Measurements from ENCODE around the gene KCNH8.

KCNH8 gene

GRCh38 chr3:19190602-19191001 lies 42.3 kb downstream of the KCNH8 start:
- Histone ChIP-seq H3K9ac (ENCODE audit: insufficient read length) (no peak overlapping the region), H3K9me3 (ENCODE audit: low read depth, low read length) (no peaks in the 10 kb centered on the region), H3K4me3 (no peak overlapping the region), H3K36me3 (ENCODE audit: insufficient read depth, low read length) (no peaks in the 10 kb centered on the region), H3K27ac (no peak overlapping the region)
- TF ChIP-seq POLR2AphosphoS5 (IDR thresholded peaks at IDR 0.05; ENCODE audit: borderline replicate concordance, low read depth, low read length) (no peak), EZH2 (IDR thresholded peaks at IDR 0.05) (no peak), FOXP2 (optimal IDR thresholded peaks at IDR 0.05; ENCODE audit: control extremely low read depth, extremely low read length, insufficient read depth) (no peak)
- no peak for DNase-seq (ENCODE audit: low read depth, low spot score)

GRCh38 chr3:19199131-19199530 lies 50.8 kb downstream of the KCNH8 start:
- Histone ChIP-seq H3K9me3 (ENCODE audit: low read depth, low read length) (no peaks in the 10 kb centered on the region), H3K9ac (ENCODE audit: insufficient read length) (no peak overlapping the region), H3K27ac (no peak overlapping the region), H3K36me3 (ENCODE audit: insufficient read depth, low read length) (no peaks in the 10 kb centered on the region), H3K4me3 (no peak overlapping the region)
- no peak for DNase-seq (ENCODE audit: low read depth, low spot score)
- no peak for TF ChIP-seq EZH2 (IDR thresholded peaks at IDR 0.05)
- no peak for TF ChIP-seq FOXP2 (optimal IDR thresholded peaks at IDR 0.05; ENCODE audit: control extremely low read depth, extremely low read length, insufficient read depth)
- TF ChIP-seq POLR2AphosphoS5 (IDR thresholded peaks at IDR 0.05; ENCODE audit: borderline replicate concordance, low read depth, low read length): no peak

GRCh38 chr3:19202303-19202702 lies 54.0 kb downstream of the KCNH8 start:
- no peak overlapping the region for H3K9ac ChIP-seq (ENCODE audit: insufficient read length)
- no peak for TF ChIP-seq POLR2AphosphoS5 (IDR thresholded peaks at IDR 0.05; ENCODE audit: borderline replicate concordance, low read depth, low read length)
- TF ChIP-seq FOXP2 (optimal IDR thresholded peaks at IDR 0.05; ENCODE audit: control extremely low read depth, extremely low read length, insufficient read depth): no peak
- TF ChIP-seq EZH2 (IDR thresholded peaks at IDR 0.05): no peak
- H3K4me3 ChIP-seq: no peak overlapping the region
- no peaks in the 10 kb centered on the region for H3K36me3 ChIP-seq (ENCODE audit: insufficient read depth, low read length)
- H3K9me3 ChIP-seq (ENCODE audit: low read depth, low read length): no peaks in the 10 kb centered on the region
- H3K27ac ChIP-seq: no peak overlapping the region
- DNase-seq (ENCODE audit: low read depth, low spot score): no peak

GRCh38 chr3:19202754-19203153 lies 54.4 kb downstream of the KCNH8 start:
- H3K4me3 ChIP-seq: no peak overlapping the region
- TF ChIP-seq POLR2AphosphoS5 (IDR thresholded peaks at IDR 0.05; ENCODE audit: borderline replicate concordance, low read depth, low read length) (no peak), EZH2 (IDR thresholded peaks at IDR 0.05) (no peak), FOXP2 (optimal IDR thresholded peaks at IDR 0.05; ENCODE audit: control extremely low read depth, extremely low read length, insufficient read depth) (no peak)
- H3K9ac ChIP-seq (ENCODE audit: insufficient read length): no peak overlapping the region
- no peaks in the 10 kb centered on the region for H3K36me3 ChIP-seq (ENCODE audit: insufficient read depth, low read length)
- H3K27ac ChIP-seq: no peak overlapping the region
- no peaks in the 10 kb centered on the region for H3K9me3 ChIP-seq (ENCODE audit: low read depth, low read length)
- no peak for DNase-seq (ENCODE audit: low read depth, low spot score)

- TF ChIP-seq FOXP2 (optimal IDR thresholded peaks at IDR 0.05; ENCODE audit: control extremely low read depth, extremely low read length, insufficient read depth): no peak
- TF ChIP-seq POLR2AphosphoS5 (IDR thresholded peaks at IDR 0.05; ENCODE audit: borderline replicate concordance, low read depth, low read length): no peak
- TF ChIP-seq EZH2 (IDR thresholded peaks at IDR 0.05): no peak
- Histone ChIP-seq H3K27ac (no peak overlapping the region), H3K9me3 (ENCODE audit: low read depth, low read length) (no peaks in the 10 kb centered on the region), H3K4me3 (no peak overlapping the region), H3K9ac (ENCODE audit: insufficient read length) (no peak overlapping the region), H3K36me3 (ENCODE audit: insufficient read depth, low read length) (no peaks in the 10 kb centered on the region)
- DNase-seq (ENCODE audit: low read depth, low spot score): no peak
These were observed 58.2 kb downstream of the KCNH8 start for GRCh38 chr3:19206540-19206939.

GRCh38 chr3:19213603-19214220 lies 65.4 kb downstream of the KCNH8 start:
- no peaks in the 10 kb centered on the region for H3K36me3 ChIP-seq (ENCODE audit: insufficient read depth, low read length)
- no peak overlapping the region for H3K9ac ChIP-seq (ENCODE audit: insufficient read length)
- no peak overlapping the region for H3K4me3 ChIP-seq
- H3K27ac ChIP-seq: no peak overlapping the region
- TF ChIP-seq POLR2AphosphoS5 (IDR thresholded peaks at IDR 0.05; ENCODE audit: borderline replicate concordance, low read depth, low read length): no peak
- no peak for TF ChIP-seq EZH2 (IDR thresholded peaks at IDR 0.05)
- no peak for TF ChIP-seq FOXP2 (optimal IDR thresholded peaks at IDR 0.05; ENCODE audit: control extremely low read depth, extremely low read length, insufficient read depth)
- DNase-seq (ENCODE audit: low read depth, low spot score): no peak
- no peaks in the 10 kb centered on the region for H3K9me3 ChIP-seq (ENCODE audit: low read depth, low read length)

- DNase-seq (ENCODE audit: low read depth, low spot score): no peak
- Histone ChIP-seq H3K36me3 (ENCODE audit: insufficient read depth, low read length) (no peaks in the 10 kb centered on the region), H3K4me3 (no peak overlapping the region), H3K9ac (ENCODE audit: insufficient read length) (no peak overlapping the region), H3K27ac (no peak overlapping the region), H3K9me3 (ENCODE audit: low read depth, low read length) (no peaks in the 10 kb centered on the region)
- no peak for TF ChIP-seq FOXP2 (optimal IDR thresholded peaks at IDR 0.05; ENCODE audit: control extremely low read depth, extremely low read length, insufficient read depth)
These were observed 67.1 kb downstream of the KCNH8 start for GRCh38 chr3:19215427-19215826.

GRCh38 chr3:19216669-19217337 lies 68.5 kb downstream of the KCNH8 start:
- DNase-seq (ENCODE audit: low read depth, low spot score): no peak
- Histone ChIP-seq H3K4me3 (no peak overlapping the region), H3K9ac (ENCODE audit: insufficient read length) (no peak overlapping the region)

More at GRCh38 chr3:19216669-19217337, 68.5 kb downstream of the KCNH8 start:
- Histone ChIP-seq H3K27ac (no peak overlapping the region), H3K9me3 (ENCODE audit: low read depth, low read length) (no peaks in the 10 kb centered on the region), H3K36me3 (ENCODE audit: insufficient read depth, low read length) (no peaks in the 10 kb centered on the region)
- TF ChIP-seq FOXP2 (optimal IDR thresholded peaks at IDR 0.05; ENCODE audit: control extremely low read depth, extremely low read length, insufficient read depth) (no peak), EZH2 (IDR thresholded peaks at IDR 0.05) (no peak), POLR2AphosphoS5 (IDR thresholded peaks at IDR 0.05; ENCODE audit: borderline replicate concordance, low read depth, low read length) (no peak)
